HG03442 (cell line): ENCODE data around the gene MYO1D.

Experiments
- ATAC-seq: cut with Tn5 transposase; IDR thresholded peaks from one replicate; pipeline ENCODE4 v1.9.1; 2021; ENCODE audit warnings: mild to moderate bottlenecking, moderate library complexity; ENCODE audit not compliant: unreplicated experiment

The MYO1D gene

DNA sequence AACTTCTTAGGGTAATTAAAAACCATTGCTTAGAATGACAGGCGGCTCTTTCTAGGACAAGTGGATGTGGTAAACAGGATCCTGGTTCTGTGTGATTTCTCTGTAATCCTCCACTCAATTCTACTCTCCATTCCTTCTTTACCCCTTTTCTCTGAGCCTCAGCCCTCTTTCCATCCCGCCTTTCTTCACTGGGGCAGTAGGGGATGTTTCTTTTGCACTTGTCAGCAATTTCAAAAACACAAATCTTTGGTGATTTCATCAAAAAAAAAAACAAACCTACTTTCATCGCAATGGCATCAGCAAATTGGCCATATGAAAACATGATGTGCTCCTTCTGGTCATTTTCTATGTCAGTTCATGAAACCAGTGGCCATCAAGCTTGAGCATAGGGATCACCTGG, 285.5 kb downstream of the MYO1D start:
- ATAC-seq, result no peak

- no peak for ATAC-seq
Observed at GRCh38 chr17:32590974-32591373, 285.9 kb downstream of the MYO1D start.

GRCh38 chr17:32588982-32589381, 287.9 kb downstream of the MYO1D start:
- ATAC-seq, result no peak

GRCh38 chr17:32588135-32588534, 288.8 kb downstream of the MYO1D start:
- ATAC-seq, result no peak

- ATAC-seq, result no peak
Observed at GRCh38 chr17:32586666-32587065, 290.3 kb downstream of the MYO1D start.

- no peak for ATAC-seq
Observed at GRCh38 chr17:32584792-32585191, 292.1 kb downstream of the MYO1D start.

DNA sequence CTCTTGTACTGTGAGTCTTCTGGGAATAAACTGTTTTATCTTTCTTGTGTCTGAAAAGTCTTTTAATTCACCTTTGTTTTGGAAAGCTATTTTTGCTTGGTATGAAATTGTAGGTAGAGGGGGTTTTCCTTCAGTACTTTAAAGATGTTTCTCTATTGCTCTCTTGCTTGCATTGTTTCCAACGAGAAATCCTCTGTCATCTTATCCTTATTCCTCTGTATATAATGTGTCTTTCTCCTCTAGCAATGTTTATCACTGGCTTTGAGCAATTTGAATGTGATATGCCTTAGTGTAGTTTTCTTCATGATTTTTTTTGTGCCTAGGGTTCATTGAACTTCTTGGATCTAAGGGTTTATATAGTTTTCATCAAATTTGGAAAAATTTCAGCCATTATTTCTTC, 293.9 kb downstream of the MYO1D start:
- no peak for ATAC-seq

DNA sequence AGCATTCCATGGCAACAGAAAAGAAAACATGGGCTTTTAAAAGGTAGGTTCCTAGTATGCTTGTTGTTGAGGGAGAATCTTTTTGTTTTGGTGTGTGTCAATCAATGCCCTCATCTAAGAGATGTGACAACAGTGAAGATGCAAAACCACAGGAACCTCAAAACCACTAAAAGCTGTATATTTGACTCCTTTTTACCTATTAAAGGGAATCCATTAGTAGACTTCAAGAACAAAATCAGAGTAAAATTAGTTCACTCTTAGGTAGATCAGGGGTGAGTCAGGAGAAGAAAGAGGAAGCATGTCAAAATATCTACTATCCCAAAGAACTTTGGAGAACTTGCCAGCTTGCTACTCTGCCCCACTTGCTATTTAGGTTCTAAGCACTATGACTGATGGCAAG, 301.1 kb downstream of the MYO1D start:
- ATAC-seq, result no peak

DNA sequence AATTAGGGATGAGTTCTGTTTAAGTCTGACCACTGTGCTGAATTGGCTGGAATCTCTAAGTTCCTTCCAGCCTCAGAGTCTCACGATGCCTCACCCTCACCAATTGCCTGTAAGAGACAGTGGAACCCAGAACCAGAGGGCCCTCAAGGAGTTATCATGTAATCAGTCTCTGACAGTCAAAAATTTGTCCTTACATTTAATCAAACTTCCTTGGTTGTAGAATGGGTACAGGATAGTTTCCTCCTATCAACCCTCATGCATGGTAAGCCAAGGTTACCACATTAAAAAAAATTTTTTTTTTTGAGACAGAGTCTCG, 306.9 kb downstream of the MYO1D start:
- no peak for ATAC-seq

GRCh38 chr17:32569171-32570080, 307.5 kb downstream of the MYO1D start:
- no peak for ATAC-seq

DNA sequence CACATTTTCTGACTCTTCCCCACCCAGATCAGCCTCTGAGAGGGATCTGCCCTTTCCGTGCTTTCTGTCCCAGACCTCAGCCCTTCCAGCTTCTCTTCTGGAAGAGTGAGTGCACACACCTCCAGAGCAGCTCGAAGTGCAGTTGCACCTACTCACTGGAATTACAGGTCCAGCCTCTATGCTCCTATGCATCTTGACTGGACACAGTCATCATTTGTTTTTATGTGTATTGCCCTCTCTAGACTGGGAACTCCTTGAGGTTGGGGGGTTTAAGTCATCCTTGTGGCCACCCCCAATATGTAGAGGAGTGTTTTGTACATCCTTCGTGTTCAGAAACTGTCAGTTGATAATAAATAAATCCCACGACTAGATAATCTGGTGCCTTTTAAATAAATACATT, 308.2 kb downstream of the MYO1D start:
- ATAC-seq, result no peak

- ATAC-seq, result no peak
Observed at GRCh38 chr17:32567511-32567910, 309.4 kb downstream of the MYO1D start.

- no peak for ATAC-seq
Observed at GRCh38 chr17:32567086-32567485, 309.8 kb downstream of the MYO1D start.

- no peak for ATAC-seq
Observed at GRCh38 chr17:32566303-32566702, 310.6 kb downstream of the MYO1D start.

DNA sequence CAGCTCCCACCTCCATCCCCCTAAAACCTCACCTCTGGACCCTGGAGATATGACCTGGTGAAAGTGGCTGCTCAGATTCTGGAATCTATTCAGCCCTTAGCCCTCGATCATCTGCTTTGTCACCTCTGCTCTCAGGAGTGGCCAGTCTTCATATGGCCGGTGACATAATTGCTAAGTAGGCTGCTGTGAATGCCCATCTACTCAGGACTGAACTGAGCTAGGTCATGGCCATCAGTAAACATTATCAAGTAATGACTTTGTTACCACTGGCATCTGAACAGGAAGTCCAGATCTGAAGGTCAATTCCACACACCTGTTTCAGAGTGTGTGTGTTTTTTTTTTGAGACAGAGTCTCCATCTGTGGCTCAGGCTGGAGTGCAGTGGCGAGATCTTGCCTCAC, 311.5 kb downstream of the MYO1D start:
- no peak for ATAC-seq

GRCh38 chr17:32564325-32564724, 312.6 kb downstream of the MYO1D start:
- ATAC-seq, result no peak

DNA sequence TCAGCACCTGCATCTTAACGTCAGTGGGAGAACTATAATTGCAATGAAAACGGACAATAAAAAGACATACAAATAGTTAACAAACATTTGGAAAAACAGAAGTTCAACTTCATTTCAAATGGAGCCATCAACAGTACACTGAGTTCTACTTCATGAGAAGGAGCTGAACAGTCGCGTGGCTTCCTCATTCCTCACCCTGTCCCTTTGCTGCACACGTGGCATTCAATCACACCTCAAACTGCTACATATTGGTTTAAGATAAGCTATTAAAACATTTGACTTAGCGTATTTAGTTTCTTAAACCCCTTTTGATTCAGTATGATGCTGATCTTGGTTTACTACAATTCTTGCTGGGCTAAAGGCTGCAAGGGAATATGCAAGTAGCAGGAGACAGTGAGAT, 313.3 kb downstream of the MYO1D start:
- no peak for ATAC-seq

- peak; percentile 80 for ATAC-seq
Observed at GRCh38 chr17:32558997-32559650, 317.8 kb downstream of the MYO1D start.

- ATAC-seq, result no peak
Observed at GRCh38 chr17:32558326-32558955, 318.5 kb downstream of the MYO1D start.

DNA sequence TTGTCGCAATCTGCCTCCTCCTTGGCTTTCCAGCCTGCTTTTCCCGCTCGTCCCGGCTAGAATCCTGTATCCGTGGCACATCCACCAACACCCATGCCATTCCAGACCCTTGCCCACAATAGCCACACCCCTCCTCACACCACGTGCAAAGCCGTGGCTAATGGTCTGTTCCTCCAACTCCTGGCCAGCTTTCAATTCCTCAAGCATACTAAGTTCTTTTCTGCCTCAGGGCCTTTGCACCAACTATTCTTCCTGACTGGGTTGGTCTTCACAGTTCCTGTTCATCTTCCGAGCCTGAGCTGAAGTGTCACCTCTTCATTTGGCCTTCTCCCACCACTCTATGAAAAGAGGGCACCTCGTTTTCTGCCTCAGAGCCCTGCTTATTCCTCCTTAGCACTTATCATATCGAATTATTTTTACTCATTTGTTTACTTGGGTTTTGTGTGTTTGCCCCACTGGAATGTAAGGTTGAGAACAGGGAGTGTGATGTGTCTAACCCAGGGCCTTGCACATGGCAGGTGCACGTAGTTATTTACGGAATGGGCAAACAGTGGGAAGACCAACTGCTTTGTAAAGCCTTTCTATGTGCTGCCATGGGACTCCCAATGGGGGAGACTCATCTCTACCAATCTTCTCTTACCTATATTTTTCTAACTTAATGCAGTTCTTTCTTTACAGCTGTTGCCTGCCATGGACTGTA, 321.2 kb downstream of the MYO1D start:
- no peak for ATAC-seq

- no peak for ATAC-seq
Observed at GRCh38 chr17:32553168-32553567, 323.8 kb downstream of the MYO1D start.
